Measurements from ENCODE around the gene FBXW8. TPM values are rescaled to one million over a fixed set of nuclear protein-coding genes. Genes with fewer than 3 reads are reported as not detected.

The FBXW8 gene
- polyA plus RNA-seq, 1 donor (not counting 4 experiments of a cell fraction or from before 2014, with no cell fraction given) = 5.0 TPM

GRCh38 chr12:116996093-116996492, 85.3 kb downstream of the FBXW8 start:
- Histone ChIP-seq H3K79me2 (ENCODE audit: control insufficient read depth, insufficient read depth, low read length) (no peaks in the 10 kb centered on the region), H3K4me1 (ENCODE audit: control insufficient read depth, extremely low read depth, insufficient read depth, low read length) (no peaks in the 10 kb centered on the region), H3K27ac (ENCODE audit: control insufficient read depth, insufficient read depth, low read length) (no peak overlapping the region), H3K9ac (ENCODE audit: control insufficient read depth, extremely low read depth, insufficient read depth, low read length) (no peak overlapping the region), H3K4me3 (ENCODE audit: control insufficient read depth in 2 of 3, extremely low read depth in 1 of 3, insufficient read depth in 2 of 3, low read depth in 1 of 3, low read length in 3 of 3) (no peak overlapping the region), H2AFZ (ENCODE audit: control insufficient read depth, low read length) (no peak overlapping the region), H4K20me1 (ENCODE audit: control insufficient read depth, extremely low read depth, insufficient read depth, low read length) (no peaks in the 10 kb centered on the region), H3K4me2 (ENCODE audit: control insufficient read depth, extremely low read depth, insufficient read depth, low read depth, low read length) (no peak overlapping the region), H3K9me1 (ENCODE audit: control insufficient read depth, extremely low read depth, insufficient read depth, low read length) (no peaks in the 10 kb centered on the region), H3K9me3 (ENCODE audit: control insufficient read depth, low read depth, low read length) (no peaks in the 10 kb centered on the region), H3K36me3 (ENCODE audit: control insufficient read depth in 2 of 2, extremely low read depth in 1 of 2, insufficient read depth in 2 of 2, low read length in 2 of 2) (peaks cover 0 to 1% of the 10 kb centered on the region in 2 experiments), H3K27me3 (ENCODE audit: control insufficient read depth, extremely low read depth, insufficient read depth, low read length) (no peaks in the 10 kb centered on the region)
- dilution Hi-C loops (cut with MboI; ENCODE audit: extremely low pct_ligation_motif_present, low sequenced_read_pairs) = no loop called here
- TF ChIP-seq CTCF (optimal IDR thresholded peaks at IDR 0.05 in 1 of 3, IDR thresholded peaks at IDR 0.05 in 1 of 3, conservative IDR thresholded peaks at IDR 0.05 in 1 of 3; ENCODE audit: extremely low read depth in 1 of 3, insufficient read depth in 2 of 3, low read length in 3 of 3) = no peak
- TF ChIP-seq EZH2 (IDR thresholded peaks at IDR 0.05; ENCODE audit: low read length) = no peak
- no peak for DNase-seq (ENCODE audit: low read depth, low spot score)
- no peak for FAIRE-seq

GRCh38 chr12:116996621-116997020, 85.9 kb downstream of the FBXW8 start:
- no peak overlapping the region for H3K9ac ChIP-seq (ENCODE audit: control insufficient read depth, extremely low read depth, insufficient read depth, low read length)
- no peaks in the 10 kb centered on the region for H3K9me1 ChIP-seq (ENCODE audit: control insufficient read depth, extremely low read depth, insufficient read depth, low read length)
- H3K9me3 ChIP-seq (ENCODE audit: control insufficient read depth, low read depth, low read length) = no peaks in the 10 kb centered on the region
- H3K4me2 ChIP-seq (ENCODE audit: control insufficient read depth, extremely low read depth, insufficient read depth, low read depth, low read length) = no peak overlapping the region
- no peaks in the 10 kb centered on the region for H3K27me3 ChIP-seq (ENCODE audit: control insufficient read depth, extremely low read depth, insufficient read depth, low read length)
- no peaks in the 10 kb centered on the region for H3K79me2 ChIP-seq (ENCODE audit: control insufficient read depth, insufficient read depth, low read length)
- no peak for FAIRE-seq
- no peak overlapping the region for H3K27ac ChIP-seq (ENCODE audit: control insufficient read depth, insufficient read depth, low read length)
- no peak for DNase-seq (ENCODE audit: low read depth, low spot score)
- H3K4me1 ChIP-seq (ENCODE audit: control insufficient read depth, extremely low read depth, insufficient read depth, low read length) = no peaks in the 10 kb centered on the region
- peaks cover 0 to 1% of the 10 kb centered on the region in 2 experiments for H3K36me3 ChIP-seq (ENCODE audit: control insufficient read depth in 2 of 2, extremely low read depth in 1 of 2, insufficient read depth in 2 of 2, low read length in 2 of 2)
- H4K20me1 ChIP-seq (ENCODE audit: control insufficient read depth, extremely low read depth, insufficient read depth, low read length) = no peaks in the 10 kb centered on the region
- dilution Hi-C loops (cut with MboI; ENCODE audit: extremely low pct_ligation_motif_present, low sequenced_read_pairs) = no loop called here
- no peak overlapping the region for H2AFZ ChIP-seq (ENCODE audit: control insufficient read depth, low read length)
- no peak overlapping the region for H3K4me3 ChIP-seq (ENCODE audit: control insufficient read depth in 2 of 3, extremely low read depth in 1 of 3, insufficient read depth in 2 of 3, low read depth in 1 of 3, low read length in 3 of 3)
- TF ChIP-seq CTCF (optimal IDR thresholded peaks at IDR 0.05 in 1 of 3, IDR thresholded peaks at IDR 0.05 in 1 of 3, conservative IDR thresholded peaks at IDR 0.05 in 1 of 3; ENCODE audit: extremely low read depth in 1 of 3, insufficient read depth in 2 of 3, low read length in 3 of 3) (no peak), EZH2 (IDR thresholded peaks at IDR 0.05; ENCODE audit: low read length) (no peak)

Data from keratinocyte (primary cell).